Measurements from ENCODE around the gene TMBIM4.
A peak's percentile ranks its signal among the peaks of the same experiment; 100 is the strongest.

TMBIM4 gene

DNA sequence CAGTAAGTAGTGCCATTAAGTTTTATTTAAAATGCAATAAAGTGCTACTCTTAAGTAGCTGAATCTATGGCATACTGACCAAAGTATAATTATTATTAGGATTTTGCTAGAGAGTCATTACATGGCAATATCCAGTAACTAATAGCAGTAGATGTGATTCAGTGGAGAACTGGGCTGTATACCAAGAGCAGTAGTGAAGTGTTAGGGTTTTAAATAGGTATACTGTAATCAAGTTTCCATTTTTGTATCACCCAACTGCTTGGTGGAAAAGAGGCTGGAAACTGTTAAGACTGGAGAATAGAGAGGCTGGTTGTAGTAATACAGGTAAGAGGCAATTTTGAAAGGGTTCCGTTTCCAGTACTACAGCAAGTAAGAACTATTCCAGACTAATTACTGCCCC lies 25.9 kb downstream of the TMBIM4 start:
- H3K9me3 ChIP-seq (ENCODE audit: low read length), result peaks cover 8% of the 10 kb centered on the region
- H3K4me1 ChIP-seq (ENCODE audit: insufficient read depth, low read length), result no peaks in the 10 kb centered on the region
- H3K4me3 ChIP-seq (ENCODE audit: low read length), result no peak overlapping the region
- H3K27me3 ChIP-seq (ENCODE audit: insufficient read depth, low read length), result no peaks in the 10 kb centered on the region
- peaks cover 4% of the 10 kb centered on the region for H3K36me3 ChIP-seq (ENCODE audit: insufficient read depth, low read length)
- no peak overlapping the region for H2AFZ ChIP-seq (ENCODE audit: low read depth, low read length)

DNA sequence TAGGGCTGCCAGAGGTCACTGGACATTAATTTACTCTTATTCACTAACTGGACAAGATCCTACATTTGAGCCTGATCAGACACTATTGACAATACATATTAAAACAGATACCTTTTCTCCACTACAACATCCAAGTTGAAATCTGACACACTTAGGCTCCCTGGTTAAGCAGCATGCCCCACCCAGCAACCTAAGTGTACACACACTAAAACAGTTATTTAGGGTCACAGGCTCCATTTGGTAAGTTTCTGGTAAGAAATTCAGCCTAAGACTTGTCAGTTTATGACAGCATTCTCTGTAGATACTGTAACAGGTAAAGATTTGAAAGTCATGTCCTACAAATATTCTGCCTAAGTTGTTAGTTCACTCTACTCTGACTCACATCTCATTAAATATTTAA lies 27.0 kb downstream of the TMBIM4 start:
- Histone ChIP-seq H3K4me1 (ENCODE audit: insufficient read depth, low read length) (no peaks in the 10 kb centered on the region), H3K9me3 (ENCODE audit: low read length) (peaks cover 8% of the 10 kb centered on the region), H2AFZ (ENCODE audit: low read depth, low read length) (no peak overlapping the region), H3K27me3 (ENCODE audit: insufficient read depth, low read length) (no peaks in the 10 kb centered on the region), H3K36me3 (ENCODE audit: insufficient read depth, low read length) (peaks cover 2% of the 10 kb centered on the region), H3K4me3 (ENCODE audit: low read length) (no peak overlapping the region)

DNA sequence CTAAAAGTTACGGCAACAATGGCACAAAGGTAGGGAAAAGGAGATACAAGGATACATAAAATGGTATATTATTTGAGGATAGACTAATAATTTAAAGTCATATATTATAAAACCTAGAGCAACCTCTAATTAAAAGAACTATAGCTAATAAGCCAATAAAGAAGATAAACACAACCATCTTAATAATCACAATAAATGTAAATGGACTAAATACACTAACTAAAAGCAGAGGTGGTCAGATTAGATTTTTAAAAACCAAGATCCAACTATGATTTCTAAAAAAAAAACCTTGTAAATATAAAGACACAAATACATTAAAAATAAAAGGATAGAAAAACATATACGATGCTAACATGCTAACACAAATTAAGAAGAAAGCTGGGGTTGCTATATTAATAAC lies 28.5 kb downstream of the TMBIM4 start:
- Histone ChIP-seq H3K4me3 (ENCODE audit: low read length) (no peak overlapping the region), H2AFZ (ENCODE audit: low read depth, low read length) (no peak overlapping the region), H3K27me3 (ENCODE audit: insufficient read depth, low read length) (no peaks in the 10 kb centered on the region), H3K4me1 (ENCODE audit: insufficient read depth, low read length) (no peaks in the 10 kb centered on the region), H3K9me3 (ENCODE audit: low read length) (peaks cover 8% of the 10 kb centered on the region), H3K36me3 (ENCODE audit: insufficient read depth, low read length) (peaks cover 2% of the 10 kb centered on the region)

DNA sequence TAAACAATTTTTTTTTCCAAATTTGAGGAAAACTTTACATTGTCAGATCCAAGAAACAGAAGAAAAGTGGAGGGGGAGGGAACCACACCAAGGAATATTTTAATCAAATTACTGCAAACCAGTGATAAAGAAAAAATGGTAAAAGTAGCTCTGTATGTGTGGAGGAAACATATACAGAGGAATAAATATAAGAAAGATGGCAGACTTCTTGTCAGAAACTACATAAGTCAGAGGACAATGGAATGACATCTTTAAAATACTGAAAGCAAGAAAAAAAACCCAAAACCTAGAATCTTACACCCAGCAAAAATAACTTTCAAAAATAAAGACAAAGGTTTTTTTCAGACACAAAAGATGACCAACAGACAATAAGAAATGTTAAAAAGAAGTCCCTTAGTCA lies 29.1 kb downstream of the TMBIM4 start:
- no peaks in the 10 kb centered on the region for H3K27me3 ChIP-seq (ENCODE audit: insufficient read depth, low read length)
- H3K9me3 ChIP-seq (ENCODE audit: low read length), result peaks cover 8% of the 10 kb centered on the region
- no peak overlapping the region for H2AFZ ChIP-seq (ENCODE audit: low read depth, low read length)
- H3K4me3 ChIP-seq (ENCODE audit: low read length), result no peak overlapping the region
- H3K36me3 ChIP-seq (ENCODE audit: insufficient read depth, low read length), result peaks cover 4% of the 10 kb centered on the region
- no peaks in the 10 kb centered on the region for H3K4me1 ChIP-seq (ENCODE audit: insufficient read depth, low read length)

DNA sequence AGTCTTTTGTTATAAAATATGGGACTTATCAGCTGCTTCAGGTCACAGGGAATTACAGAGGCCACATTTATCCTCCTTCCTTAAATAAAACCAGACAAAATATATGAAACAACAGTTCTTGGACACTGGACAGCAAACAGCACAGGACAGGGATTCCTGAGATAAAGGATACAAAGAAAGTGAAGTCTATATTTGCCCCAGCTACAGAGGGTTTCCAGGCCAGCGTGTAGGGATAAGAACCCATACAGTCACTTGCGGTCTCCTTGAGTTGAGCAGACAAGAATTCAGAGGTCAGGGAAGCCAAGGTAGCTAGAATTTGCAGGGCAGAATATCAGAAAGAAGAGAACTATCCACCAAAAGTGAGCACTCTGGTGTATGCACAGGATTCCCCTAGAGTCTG lies 30.5 kb downstream of the TMBIM4 start:
- H3K4me3 ChIP-seq (ENCODE audit: low read length), result no peak overlapping the region
- peaks cover 8% of the 10 kb centered on the region for H3K9me3 ChIP-seq (ENCODE audit: low read length)
- no peaks in the 10 kb centered on the region for H3K4me1 ChIP-seq (ENCODE audit: insufficient read depth, low read length)
- H3K36me3 ChIP-seq (ENCODE audit: insufficient read depth, low read length), result peaks cover 4% of the 10 kb centered on the region
- no peaks in the 10 kb centered on the region for H3K27me3 ChIP-seq (ENCODE audit: insufficient read depth, low read length)
- no peak overlapping the region for H2AFZ ChIP-seq (ENCODE audit: low read depth, low read length)

DNA sequence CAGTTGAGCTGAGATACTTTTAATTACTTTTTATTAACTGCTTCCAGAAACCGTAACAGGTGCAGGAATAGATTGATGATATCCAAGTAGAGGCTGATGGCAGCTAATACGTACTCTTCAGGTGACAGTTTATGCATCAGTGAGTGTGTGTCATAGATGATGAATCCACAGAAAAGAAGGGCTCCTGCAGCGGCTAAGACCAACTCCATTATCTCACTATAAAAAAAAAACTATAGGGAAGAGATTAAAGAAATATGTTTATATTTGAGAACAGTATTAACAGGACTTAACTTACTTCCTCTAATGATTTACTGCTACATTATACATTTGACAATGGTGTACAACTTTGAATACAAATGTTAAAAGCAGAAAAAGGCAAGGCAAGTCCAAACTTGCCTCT lies 31.9 kb downstream of the TMBIM4 start:
- Histone ChIP-seq H3K27me3 (ENCODE audit: insufficient read depth, low read length) (no peaks in the 10 kb centered on the region), H3K4me1 (ENCODE audit: insufficient read depth, low read length) (no peaks in the 10 kb centered on the region), H3K36me3 (ENCODE audit: insufficient read depth, low read length) (peaks cover 7% of the 10 kb centered on the region), H2AFZ (ENCODE audit: low read depth, low read length) (no peak overlapping the region), H3K9me3 (ENCODE audit: low read length) (peaks cover 8% of the 10 kb centered on the region), H3K4me3 (ENCODE audit: low read length) (no peak overlapping the region)

DNA sequence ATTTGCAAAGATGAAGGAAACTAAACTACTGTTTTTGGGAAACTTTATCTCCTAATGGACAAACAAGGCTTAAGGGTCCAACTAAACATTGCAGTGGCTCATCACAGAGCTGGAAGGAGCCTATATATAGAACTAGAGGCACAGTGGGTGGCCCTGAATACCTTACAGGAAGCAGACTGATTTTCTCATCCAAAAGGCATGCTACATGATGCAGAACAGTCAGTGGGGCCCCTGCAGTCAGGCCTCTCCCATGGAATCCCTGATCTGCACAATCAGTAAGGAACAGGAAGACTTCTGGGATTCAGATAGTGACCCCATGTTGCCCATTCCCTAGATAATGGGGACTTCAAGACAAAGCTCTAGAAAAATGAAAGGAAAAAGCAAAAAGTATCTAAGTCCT lies 37.4 kb downstream of the TMBIM4 start:
- Histone ChIP-seq H3K36me3 (ENCODE audit: insufficient read depth, low read length) (peaks cover 19% of the 10 kb centered on the region), H2AFZ (ENCODE audit: low read depth, low read length) (no peak overlapping the region), H3K9me3 (ENCODE audit: low read length) (no peaks in the 10 kb centered on the region), H3K27me3 (ENCODE audit: insufficient read depth, low read length) (no peaks in the 10 kb centered on the region), H3K4me3 (ENCODE audit: low read length) (no peak overlapping the region), H3K4me1 (ENCODE audit: insufficient read depth, low read length) (peaks cover 17% of the 10 kb centered on the region)

DNA sequence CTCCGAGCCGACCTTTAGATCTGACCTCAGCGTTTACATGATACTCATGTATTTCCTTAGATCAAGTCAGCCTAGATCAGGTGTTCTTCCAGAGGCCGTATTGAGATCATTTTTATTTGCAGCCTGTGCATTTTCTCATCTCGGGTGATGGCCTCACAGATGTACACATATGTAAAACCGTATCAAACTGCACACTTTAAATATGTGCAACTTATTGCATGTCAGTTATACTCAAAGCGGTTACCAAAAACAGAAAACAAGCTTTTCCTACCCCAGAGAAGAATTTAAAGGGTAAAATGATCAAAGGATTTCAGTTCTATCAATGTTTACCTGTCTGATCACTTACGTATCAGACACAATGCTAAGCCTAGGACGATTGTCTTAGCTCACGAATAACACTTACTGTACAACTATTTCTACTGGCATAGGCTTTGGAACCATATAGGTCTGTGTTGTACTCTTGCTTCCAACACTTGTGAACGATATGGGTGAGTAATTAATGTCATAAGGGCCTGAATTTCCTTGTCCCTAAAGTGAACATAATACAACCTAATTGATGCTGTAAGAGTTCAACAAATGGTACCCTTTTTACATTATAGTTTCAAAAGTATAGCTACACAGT lies 38.6 kb downstream of the TMBIM4 start:
- Histone ChIP-seq H3K36me3 (ENCODE audit: insufficient read depth, low read length) (peaks cover 26% of the 10 kb centered on the region), H3K4me1 (ENCODE audit: insufficient read depth, low read length) (peaks cover 17% of the 10 kb centered on the region), H3K4me3 (ENCODE audit: low read length) (peak overlapping the region; percentile 85), H3K27me3 (ENCODE audit: insufficient read depth, low read length) (no peaks in the 10 kb centered on the region), H3K9me3 (ENCODE audit: low read length) (no peaks in the 10 kb centered on the region), H2AFZ (ENCODE audit: low read depth, low read length) (peak overlapping the region; percentile 91)

DNA sequence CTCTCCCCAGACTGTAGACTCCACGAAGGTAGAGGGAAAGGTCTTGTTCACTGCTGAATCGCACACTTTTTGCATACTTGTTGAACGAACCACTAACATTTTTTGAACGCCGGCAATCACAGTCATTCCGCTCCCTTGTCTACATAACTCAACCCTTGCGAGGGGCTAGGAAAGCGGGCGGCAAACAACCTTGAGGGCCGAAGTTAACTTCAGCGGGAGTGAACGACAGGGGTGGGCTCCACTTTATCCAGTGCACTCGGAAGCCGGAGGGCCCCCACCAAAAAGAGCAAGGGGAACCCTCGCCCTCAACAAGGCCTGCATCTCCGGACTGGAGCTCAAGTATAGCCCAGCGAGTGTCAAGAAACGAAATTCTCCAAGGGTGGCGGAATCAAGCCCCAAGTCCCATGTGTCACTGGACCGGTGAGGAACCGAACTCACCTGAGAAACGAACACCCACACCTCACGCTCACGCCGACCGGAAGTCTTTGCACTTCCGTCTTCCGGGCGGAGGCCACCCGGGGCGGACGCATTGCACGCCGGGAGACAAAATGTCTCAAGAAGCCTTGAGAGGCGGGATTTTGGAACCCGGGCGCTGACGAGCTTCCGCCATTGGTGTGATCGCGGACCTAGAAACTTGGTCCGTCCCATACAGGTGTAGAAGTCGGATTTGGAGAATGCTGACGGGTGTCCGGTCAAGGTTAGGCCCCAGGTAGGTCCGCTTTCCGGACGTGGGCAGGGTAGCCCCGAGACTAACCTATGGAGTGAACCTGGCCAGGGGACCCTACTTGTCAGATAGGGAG lies 39.3 kb downstream of the TMBIM4 start, which contains the start of gene LLPH:
Gene LLPH, minus strand, starts transcription at position 484 of the 800 bp plus-strand sequence. CDS start 1,644 bp downstream, outside the sequence.
- H3K27me3 ChIP-seq (ENCODE audit: insufficient read depth, low read length), result no peaks in the 10 kb centered on the region
- H2AFZ ChIP-seq (ENCODE audit: low read depth, low read length), result peak within 1 kb of the TSS; percentile 91
- H3K4me1 ChIP-seq (ENCODE audit: insufficient read depth, low read length), result peaks cover 17% of the 10 kb centered on the region
- peaks cover 28% of the 10 kb centered on the region for H3K36me3 ChIP-seq (ENCODE audit: insufficient read depth, low read length)
- H3K4me3 ChIP-seq (ENCODE audit: low read length), result peak within 1 kb of the TSS; percentile 85
- no peaks in the 10 kb centered on the region for H3K9me3 ChIP-seq (ENCODE audit: low read length)

DNA sequence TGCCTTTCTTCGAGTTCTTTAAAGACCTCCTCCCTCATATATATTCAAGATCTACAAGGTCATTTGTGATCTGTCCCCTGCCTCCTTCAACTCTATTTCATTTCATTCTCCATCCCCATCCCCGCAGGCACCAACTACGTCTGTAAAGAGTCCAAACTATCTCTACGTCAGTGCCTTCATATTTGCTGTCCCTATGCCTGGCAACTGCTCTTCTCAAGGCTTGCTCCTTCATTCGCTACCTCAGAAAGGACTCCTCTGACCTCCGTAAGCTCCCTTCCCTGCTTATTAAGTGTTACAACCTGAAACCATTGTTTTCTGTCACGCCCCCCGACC lies 39.9 kb downstream of the TMBIM4 start:
- H3K36me3 ChIP-seq (ENCODE audit: insufficient read depth, low read length), result peaks cover 34% of the 10 kb centered on the region

DNA sequence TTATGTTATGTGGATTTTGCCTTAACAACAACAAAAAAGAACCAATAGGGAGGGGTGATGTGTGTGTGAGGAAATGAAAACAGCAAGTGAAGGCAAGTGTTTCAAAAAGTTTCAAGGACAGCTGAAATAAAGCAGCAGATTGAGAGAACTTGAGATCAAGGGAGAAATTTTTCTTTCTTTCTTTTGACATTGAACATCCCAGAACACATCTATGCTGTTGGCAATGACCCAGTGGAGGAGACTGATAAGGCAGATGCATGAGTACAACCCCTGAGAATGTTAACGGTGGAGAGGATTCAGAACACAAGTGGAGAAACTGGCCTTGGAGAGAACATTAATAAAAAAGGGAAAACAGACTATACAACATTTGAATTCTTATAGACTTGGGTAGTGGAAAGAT lies 42.1 kb downstream of the TMBIM4 start:
- no peak overlapping the region for H3K4me3 ChIP-seq (ENCODE audit: low read length)
- peaks cover 46% of the 10 kb centered on the region for H3K36me3 ChIP-seq (ENCODE audit: insufficient read depth, low read length)
- no peak overlapping the region for H2AFZ ChIP-seq (ENCODE audit: low read depth, low read length)
- H3K9me3 ChIP-seq (ENCODE audit: low read length), result no peaks in the 10 kb centered on the region
- H3K4me1 ChIP-seq (ENCODE audit: insufficient read depth, low read length), result peaks cover 17% of the 10 kb centered on the region
- no peaks in the 10 kb centered on the region for H3K27me3 ChIP-seq (ENCODE audit: insufficient read depth, low read length)

More for the DNA sequence above, 39.9 kb downstream of the TMBIM4 start:
- no peaks in the 10 kb centered on the region for H3K9me3 ChIP-seq (ENCODE audit: low read length)
- H3K27me3 ChIP-seq (ENCODE audit: insufficient read depth, low read length), result no peaks in the 10 kb centered on the region
- H2AFZ ChIP-seq (ENCODE audit: low read depth, low read length), result peak overlapping the region; percentile 91
- peak overlapping the region; percentile 85 for H3K4me3 ChIP-seq (ENCODE audit: low read length)
- peaks cover 17% of the 10 kb centered on the region for H3K4me1 ChIP-seq (ENCODE audit: insufficient read depth, low read length)

DNA sequence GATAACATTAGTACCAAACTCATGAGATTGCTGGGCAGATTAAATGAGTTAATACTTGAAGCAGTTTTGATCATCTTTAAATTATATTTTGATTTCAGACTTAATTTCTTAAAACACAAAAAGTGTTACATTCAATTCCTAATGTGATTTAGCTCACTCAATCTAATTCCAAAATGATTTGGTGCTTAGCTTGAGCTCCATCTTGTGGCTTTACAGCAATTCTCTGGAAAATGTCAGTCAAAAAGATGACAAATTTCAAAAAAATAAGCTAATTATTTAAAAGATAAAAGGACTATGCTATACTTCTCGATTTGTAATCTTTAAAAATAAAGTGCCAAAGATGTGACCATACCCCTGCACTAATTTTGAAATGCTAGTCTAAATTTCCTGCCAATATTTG lies 49.3 kb downstream of the TMBIM4 start:
- H3K4me1 ChIP-seq (ENCODE audit: insufficient read depth, low read length), result no peaks in the 10 kb centered on the region
- H3K36me3 ChIP-seq (ENCODE audit: insufficient read depth, low read length), result peaks cover 33% of the 10 kb centered on the region
- H2AFZ ChIP-seq (ENCODE audit: low read depth, low read length), result no peak overlapping the region
- H3K4me3 ChIP-seq (ENCODE audit: low read length), result no peak overlapping the region
- no peaks in the 10 kb centered on the region for H3K9me3 ChIP-seq (ENCODE audit: low read length)
- no peaks in the 10 kb centered on the region for H3K27me3 ChIP-seq (ENCODE audit: insufficient read depth, low read length)

DNA sequence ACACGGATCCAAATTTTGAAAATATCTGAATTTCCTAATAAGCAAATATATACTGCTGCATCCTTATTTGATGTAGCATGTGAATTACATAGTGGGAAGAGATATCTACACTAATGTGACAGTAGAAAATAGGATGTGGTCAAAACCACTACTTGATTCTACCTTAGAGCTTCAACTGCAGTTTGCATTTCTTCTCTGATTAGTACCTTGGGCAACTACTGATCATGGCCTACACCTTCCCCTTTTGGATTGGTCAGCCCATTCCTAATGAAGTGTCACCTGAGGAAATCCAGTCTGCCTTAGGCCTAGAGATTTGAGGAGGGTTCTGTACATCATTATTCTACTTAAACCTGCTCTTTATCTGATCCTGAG lies 49.9 kb downstream of the TMBIM4 start:
- peaks cover 27% of the 10 kb centered on the region for H3K36me3 ChIP-seq (ENCODE audit: insufficient read depth, low read length)
- H3K27me3 ChIP-seq (ENCODE audit: insufficient read depth, low read length), result no peaks in the 10 kb centered on the region
- no peak overlapping the region for H3K4me3 ChIP-seq (ENCODE audit: low read length)
- H3K9me3 ChIP-seq (ENCODE audit: low read length), result no peaks in the 10 kb centered on the region
- no peaks in the 10 kb centered on the region for H3K4me1 ChIP-seq (ENCODE audit: insufficient read depth, low read length)
- H2AFZ ChIP-seq (ENCODE audit: low read depth, low read length), result no peak overlapping the region
